ENCODE results near the gene RPH3AL.
A peak's percentile ranks its signal among the peaks of the same experiment; 100 is the strongest.
"Not testable (repeated sequence)": the region's sequence is repeated elsewhere in the genome, so short reads cannot be mapped to it uniquely, and the experiment has no call there.

RPH3AL gene

DNA sequence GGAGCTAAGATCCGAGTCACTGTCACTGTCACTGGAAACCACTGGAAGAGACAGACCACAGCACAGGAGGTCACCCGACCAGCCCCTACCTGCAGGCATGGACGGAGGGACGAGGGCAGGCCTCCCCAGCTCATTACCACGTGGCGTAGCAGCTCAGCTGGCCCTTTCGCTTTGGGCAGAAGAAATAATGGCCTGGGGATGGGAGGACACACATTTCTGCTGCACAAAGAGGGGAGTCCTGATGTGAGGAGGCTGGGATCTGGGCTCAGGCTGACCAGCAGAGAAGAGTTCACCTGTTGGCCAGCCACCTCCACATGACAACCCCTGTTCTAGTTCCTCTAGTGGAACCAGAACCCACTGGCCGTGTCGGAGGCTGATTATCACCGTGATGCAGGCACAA lies 132.9 kb downstream of the RPH3AL start:
- DNase-seq = peak; percentile 11

DNA sequence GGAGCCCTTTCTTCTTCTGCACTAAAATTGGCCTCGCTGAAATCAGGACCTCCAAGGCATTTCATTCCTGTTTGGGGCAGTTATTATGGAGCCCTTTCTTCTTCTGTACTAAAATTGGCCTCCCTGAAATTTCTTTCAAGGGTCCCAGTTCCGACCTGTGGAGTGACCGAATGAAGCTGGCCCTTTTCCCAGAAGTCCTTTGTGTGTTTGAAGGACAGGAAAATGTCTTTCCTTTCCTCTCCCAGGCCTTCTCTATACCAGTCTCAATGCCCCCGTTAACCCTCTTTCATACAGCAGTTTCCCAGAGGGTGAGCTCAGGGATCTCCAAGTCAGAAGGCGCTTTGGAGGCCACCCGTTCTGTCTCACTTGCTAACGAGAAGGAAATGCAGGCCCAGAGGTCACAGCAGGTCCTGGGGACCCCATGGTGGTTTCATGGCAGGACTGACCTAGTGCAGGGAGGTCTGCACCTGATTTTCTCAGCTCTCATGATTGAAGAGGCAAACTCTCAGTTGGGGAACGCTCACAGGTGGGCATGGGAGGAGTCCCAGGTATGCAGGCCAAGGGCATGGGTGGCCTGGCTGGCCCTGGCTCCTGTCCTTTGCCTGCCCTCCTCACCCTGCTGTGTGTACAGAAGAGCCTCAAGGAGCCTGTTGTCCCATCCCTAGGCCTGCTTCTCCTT lies 134.0 kb downstream of the RPH3AL start:
- peak; percentile 16 for DNase-seq

DNA sequence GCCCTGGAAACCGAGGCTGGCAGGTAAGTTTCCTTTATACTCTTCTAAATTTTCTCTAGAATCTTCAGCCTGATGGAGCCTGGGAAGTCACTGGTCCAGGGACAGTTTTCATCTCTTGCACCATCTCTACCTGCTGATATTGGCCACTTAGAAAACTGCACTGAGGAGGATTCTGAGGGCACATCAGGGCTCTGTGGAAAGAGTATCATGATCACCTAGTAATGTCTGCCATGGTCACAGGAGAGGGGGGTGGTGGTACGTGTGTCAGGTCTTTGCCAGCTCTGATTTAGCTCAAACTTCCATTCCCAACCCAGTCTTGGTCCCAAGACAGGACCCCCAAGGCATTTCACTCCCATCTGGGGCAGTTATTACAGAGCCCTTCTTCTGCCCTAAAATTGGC lies 136.0 kb downstream of the RPH3AL start:
- no peak for DNase-seq

DNA sequence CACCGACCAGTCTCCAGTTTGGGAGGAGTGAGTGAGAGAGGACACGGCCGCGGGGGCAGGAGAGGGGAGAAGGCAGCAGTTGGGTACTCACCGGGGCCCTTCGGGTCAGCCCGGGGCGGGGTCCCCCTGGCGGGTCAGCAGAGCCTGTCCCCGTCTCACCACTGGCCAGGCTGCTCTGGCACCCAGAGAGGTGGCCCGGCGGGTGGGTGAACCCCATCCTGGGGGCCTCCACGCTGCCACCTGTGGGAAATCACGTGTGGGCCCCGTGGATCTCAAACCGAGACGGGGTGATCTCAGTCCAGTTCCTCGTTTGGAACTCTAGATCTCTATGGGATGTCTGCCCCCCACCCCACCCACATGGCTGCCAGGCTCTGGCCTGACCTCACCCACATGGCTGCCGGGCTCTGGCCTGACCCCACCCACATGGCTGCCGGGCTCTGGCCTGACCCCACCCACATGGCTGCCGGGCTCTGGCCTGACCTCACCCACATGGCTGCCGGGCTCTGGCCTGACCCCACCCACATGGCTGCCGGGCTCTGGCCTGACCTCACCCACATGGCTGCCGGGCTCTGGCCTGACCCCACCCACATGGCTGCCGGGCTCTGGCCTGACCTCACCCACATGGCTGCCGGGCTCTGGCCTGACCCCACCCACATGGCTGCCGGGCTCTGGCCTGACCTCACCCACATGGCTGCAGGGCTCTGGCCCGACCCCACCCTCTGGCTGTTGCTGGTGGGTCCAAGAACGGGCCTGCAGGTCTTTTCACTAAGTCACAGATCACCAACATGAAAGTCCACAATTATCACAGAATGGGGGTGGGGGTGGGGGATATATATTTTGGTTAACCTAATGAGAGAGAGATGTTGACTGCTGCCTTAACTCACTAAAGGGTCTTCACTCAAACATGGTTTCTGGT lies 136.8 kb downstream of the RPH3AL start:
- peak; percentile 25 for DNase-seq

DNA sequence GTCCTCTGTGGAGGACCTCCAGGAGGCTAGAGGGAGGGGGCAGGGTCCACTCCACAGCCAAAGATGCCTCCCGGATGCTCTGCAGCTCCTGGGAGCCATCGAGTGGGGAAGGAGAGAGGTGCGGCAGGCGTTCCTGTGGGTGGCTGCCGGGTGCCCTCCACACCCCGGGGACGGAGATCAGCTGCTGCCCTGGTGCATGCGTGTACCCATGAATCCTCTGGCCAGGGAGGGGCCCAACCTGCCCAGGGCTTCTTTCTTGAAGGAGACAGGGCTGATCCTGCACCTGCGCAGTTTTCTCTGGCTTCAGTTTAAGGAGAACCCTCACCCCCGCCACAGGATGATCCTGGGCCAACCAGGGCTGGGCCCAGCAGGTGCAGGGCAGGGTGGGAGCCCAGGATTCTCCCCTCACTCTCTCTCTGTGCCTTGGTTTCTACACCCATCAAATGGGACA lies 137.7 kb downstream of the RPH3AL start:
- DNase-seq = no peak

DNA sequence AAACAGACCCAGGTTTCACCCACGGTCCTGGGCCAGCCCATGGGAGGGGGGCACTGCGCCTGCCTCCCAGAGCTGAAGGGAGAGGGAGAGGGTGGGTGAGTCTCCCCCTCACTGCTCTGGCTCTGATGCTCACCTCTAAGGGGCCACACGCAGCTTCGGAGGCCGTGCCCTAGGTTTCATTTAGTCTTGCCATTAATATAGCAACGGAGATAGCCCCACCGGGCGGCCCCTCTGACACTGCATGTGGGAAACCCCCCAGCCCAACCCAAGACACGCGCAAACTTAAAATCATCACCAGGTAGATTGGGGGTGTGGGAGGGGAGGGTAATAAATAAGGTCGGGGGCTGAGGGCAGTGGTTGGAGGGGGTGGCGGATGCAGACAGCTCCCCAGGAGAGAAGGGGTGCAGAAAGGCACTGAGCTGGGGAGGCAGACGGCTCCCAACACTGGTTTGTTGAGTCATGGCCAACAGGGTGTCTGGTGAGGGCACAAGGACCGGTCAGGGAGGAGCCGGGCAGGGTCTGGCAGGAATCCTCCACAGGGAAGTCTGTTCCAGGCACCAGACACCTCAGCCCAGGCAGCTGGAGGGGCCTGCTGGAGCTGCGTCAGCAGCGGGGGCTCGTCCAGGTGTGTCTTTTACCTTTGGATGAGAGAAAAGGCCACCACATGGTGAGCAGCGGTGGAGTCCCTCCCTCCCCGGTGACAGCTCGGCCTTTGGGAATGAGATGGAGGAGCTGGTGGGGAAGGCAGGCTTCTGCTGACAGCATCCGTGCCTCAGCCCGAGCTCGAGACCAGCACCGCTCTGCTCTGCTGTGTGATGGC lies 139.1 kb downstream of the RPH3AL start:
- DNase-seq = no peak

DNA sequence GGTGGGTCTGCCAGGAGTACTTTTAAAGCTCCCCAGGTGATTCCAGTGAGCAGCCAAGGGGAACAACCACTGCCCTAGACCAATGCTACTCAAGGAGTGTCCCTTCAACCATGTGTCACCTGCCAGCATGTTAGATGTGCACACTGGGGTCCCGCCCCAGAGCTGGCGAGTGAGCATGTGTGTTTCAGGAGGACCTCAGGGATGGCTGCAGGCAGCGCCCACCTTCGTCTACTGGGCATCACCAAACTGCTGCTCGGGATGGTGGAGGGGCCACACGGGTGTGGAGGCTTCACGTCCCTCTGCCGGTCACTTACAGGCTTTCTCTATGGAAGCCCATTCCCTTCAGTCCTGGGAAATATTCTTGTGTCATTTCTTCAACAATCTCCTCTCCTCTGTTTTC lies 142.2 kb downstream of the RPH3AL start:
- no peak for DNase-seq

DNA sequence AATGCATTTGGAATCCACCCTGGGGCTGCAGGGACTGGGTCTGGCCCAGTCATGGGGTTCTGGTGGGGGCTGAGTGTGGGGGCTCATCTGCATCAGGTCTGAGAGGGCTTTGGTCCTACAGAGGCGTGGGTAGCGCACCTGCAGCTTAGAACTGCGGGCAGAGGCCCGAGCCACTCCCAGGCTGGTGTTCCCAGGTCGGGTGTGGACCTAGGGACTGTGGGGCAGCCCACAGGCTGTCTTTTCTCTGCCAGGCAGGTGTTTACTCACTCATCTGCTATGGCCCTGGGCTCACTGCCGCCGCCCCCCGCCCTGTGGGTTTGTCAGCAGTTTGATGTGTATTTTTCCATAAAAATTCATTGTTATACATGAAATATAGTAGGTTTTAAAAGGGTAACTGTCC lies 144.2 kb downstream of the RPH3AL start:
- DNase-seq = no peak

DNA sequence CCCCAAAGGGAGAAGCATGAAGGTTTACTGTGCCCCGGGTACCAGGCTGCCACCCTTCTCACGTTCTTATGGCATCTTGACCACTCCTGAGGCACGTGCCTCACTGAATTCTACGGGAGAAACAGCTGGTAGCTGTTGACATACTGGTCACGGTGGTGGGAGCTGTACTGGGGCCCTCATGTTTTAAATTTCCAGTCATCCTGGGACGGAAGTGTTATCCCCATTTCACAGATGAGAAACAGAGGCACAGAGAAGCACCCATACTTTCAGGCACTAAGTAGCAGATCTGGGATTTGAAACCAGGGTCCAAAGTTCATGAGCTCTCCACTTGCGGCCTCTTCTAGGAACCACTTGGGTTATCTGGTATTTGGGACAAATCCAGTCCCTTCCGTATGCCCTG lies 144.8 kb downstream of the RPH3AL start:
- DNase-seq = no peak

DNA sequence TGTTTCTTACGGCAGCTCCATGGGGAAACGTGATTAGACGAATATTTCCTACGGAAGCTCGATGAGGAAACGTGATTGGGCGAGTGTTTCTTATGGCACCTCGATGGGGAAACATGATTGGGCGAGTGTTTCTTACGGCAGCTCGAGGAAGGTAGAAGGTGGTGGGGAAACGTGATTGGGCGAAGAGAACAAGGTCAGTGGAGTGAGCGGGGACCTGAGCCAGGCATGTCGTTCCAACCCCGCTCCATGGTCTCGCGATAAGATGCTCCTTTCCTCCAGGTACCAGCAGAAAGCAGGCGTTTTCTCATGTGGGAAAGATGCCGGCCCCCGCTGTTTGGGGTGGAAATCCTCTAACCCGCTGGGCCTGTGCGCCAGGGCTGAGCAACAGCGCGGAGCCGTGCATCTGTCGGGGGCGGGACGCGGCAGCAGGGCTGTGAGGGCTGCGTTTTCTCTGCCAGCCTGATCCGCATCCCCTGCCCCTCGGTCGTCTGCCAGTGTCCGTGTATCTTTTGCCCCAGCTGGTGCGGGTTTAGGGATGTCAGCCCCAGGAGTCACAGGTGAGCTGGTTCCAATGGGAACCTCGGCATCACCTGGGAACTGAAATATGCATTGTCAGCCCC lies 145.6 kb downstream of the RPH3AL start:
- no peak for DNase-seq

DNA sequence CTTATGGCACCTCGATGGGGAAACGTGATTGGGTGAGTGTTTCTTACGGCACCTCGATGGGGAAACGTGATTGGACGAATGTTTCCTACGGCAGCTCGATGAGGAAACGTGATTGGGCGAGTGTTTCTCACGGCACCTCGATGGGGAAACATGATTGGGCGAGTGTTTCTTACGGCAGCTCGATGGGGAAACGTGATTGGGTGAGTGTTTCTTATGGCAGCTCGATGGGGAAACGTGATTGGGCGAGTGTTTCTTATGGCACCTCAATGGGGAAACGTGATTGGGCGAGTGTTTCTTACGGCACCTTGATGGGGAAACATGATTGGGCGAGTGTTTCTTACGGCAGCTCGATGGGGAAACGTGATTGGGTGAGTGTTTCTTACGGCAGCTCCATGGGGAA lies 146.1 kb downstream of the RPH3AL start:
- not testable (repeated sequence) for DNase-seq

DNA sequence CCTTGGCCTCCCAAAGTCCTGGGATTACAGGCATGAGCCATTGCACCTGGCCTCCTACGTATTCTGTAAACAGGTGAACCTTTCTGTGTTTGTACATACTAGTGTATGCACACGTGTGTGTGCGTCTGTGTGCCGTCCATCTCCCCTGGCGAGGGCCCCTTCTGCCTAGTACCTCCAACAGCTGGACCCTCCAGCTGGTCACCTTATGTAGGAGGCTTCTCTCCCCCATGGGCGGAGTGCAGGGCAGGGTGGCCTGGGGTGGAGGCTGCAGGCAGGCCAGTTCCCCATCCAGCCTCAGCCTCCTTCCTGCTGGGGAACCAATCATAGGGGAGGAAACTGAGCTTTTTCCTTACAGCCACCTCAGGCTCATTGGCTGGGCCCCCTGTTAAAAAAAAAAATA lies 146.8 kb downstream of the RPH3AL start:
- DNase-seq = no peak

DNA sequence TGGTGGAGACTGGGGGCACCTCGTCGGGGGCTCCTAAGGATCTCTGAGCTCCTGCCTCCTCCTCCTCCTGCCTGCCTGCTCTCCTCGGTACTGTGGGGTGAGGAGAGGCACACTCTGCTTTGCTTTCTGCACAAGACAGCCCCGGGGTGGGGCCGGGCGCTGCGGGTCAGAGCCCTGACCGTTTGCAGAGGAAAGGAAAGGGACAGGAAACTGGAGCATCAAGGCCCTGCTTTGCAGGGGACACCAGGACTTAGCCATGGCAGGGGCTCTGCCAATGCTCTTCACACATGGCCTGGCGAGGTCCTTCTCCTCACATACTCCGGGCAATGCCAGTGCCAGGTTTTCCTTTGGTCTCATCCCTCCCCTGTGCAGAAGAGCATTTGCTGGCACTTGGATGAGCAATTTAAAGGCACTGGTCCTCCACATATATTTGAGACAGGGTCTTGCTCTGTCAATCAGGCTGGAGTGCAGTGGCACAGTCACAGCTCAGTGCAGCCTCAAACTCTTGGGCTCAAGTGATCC lies 147.4 kb downstream of the RPH3AL start:
- DNase-seq = no peak

DNA sequence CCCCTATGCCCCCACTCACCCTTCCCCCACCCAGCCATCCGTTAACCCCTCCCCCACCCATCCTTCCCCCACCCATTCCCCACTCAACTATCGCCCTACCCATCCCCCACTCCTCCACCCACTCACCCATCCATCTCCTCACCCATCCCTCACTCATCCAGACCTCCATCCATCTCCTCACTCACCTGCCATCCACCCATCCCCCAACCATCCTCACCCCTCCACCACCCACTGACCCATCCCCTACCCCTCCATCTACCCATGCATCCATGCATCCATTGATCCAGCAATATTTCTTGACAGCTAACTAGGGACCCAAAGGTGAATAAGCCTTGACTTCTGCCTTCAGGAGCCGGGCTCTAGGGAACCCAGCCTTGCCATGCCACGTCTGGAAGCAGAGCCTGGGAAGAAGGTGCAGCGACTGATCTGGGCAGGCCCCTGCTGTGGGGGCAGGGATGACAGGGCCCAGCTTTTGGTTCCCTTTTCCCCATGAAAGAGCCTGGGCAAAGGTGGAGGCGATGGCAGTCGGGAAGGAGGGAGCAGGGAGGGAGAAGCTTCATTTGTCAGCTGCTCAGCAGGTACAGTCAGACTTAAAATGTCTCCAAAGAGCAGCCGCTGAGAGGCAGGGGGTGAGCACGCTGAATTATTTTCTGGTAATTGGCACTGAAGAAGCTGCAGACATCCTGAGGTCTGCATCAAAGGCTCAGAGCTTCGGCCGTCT lies 148.0 kb downstream of the RPH3AL start:
- DNase-seq = no peak

DNA sequence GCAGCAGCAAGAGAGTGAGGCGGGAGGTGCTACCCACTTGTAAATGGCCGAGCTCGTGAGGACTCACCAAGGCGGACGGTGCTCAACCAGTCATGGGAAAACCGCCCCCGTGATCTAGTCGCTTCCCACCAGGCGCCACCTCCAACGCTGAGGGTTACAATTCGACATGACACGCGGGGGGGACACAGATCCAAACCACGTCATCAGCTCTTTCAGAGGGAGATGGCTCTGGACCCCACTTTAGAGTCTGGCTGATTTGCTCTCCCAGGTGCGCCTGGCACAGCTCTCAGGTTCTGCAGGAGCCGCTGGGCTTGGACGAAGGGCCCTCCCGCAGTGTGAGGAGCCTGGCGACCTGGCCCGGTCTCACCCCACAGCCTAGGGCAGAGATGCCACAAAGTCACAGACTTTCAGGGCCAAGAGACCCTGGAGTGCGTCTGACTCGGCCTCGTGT lies 150.1 kb downstream of the RPH3AL start:
- no peak for DNase-seq

DNA sequence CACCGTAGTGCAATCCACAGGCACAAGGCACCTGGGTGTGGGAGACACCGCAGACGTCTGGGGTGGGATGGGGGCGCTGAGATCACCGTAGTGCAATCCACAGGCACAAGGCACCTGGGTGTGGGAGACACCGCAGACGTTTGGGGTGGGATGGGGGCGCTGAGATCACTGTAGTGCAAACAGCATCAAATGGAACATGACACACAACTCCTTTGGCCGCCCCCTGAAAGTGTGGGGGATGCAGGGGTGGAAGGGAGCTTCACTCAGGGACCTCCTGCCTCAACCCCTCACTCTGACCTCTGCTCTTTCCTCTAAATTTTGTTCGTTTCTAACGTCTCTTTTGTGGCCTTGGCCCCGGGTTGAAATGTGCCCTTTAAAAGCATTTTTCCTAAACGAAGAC lies 150.9 kb downstream of the RPH3AL start:
- not testable (repeated sequence) for DNase-seq

DNA sequence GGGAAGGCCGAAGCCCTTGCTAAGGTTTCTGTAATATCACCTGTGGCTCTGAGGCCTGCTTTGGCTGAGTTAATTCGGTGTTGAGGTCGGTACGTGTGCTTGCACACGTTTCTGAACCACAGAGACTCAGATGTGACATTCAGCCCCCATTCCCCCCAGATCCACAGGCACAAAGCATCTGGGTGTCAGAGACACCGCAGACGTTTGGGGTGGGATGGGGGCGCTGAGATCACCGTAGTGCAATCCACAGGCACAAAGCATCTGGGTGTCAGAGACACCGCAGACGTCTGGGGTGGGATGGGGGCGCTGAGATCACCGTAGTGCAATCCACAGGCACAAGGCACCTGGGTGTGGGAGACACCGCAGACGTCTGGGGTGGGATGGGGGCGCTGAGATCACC lies 151.3 kb downstream of the RPH3AL start:
- not testable (repeated sequence) for DNase-seq

DNA sequence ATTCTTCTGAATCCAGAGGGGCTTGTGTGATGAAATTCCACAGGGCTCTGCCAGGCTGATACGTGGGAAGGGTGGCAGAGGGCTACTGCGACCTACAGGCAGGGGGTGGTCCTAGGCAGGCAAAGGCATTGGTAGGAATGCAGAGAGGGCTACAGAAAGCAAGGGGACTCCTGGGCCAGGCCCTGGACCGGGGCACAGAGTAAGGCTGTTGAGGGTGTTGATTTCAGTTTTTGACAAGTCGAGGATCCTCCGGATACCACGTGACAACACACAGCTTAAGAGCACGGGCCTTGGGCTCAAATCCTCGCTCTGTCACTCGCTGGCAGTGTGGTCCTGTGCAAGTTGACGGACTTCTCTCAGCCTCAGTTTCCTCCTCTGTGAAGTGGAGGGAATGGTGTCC lies 152.0 kb downstream of the RPH3AL start:
- no peak for DNase-seq

DNA sequence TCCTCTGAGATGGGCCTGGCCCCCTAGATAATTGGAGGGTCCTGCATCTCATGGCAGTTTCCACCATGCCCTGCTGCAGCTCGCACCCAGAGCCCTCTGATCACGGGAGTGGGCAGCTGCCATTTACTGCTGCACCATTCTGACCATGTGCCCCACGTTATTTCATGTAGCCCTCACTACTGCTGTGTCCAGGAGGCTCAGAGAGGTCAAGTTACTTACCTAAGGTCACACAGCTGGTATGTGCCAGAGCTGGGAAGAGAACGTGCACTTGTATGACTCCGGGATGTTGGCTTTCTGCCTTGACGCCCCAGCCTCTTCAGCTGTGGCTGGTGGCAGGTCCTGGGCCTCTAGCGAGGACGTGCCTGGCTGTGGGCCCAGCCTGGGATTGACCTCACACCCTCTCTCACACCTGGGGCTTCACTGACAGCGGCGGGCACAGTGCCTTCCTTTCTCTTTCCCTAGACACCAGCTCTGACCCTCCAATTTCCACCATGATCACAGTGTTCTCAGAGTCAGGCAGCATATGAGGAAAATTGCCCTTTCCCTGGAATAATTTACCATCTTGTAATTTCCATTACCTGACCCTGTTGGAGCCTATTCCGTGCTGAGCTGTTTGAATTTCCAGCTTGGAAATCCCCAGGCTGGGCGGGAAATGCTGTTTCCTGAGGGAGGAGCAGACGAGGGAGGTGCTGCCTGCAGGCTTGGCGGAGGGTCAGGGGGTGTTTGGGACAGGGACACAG lies 152.6 kb downstream of the RPH3AL start:
- DNase-seq = peak; percentile 72

DNA sequence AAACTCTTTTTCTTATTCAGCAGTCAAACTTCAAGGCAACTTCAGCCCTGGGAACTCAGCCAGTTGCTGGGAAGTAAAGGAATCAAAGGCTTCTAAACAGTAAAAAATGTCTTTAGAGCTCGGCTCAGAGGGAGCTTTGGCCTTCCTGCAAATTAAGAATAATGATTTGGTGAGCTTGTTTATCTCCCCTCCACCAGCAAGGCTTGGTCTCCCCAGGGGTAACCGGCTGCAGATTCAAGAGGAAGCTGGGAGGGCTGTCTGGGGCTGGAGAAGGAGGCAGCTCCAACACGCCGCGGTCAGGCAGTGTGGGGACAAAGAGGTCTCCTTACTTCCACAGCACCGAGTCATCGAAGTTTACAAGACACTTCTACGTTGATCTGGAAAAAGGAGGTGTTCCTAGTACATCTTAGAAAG lies 153.4 kb downstream of the RPH3AL start:
- peak; percentile 49 for DNase-seq

DNA sequence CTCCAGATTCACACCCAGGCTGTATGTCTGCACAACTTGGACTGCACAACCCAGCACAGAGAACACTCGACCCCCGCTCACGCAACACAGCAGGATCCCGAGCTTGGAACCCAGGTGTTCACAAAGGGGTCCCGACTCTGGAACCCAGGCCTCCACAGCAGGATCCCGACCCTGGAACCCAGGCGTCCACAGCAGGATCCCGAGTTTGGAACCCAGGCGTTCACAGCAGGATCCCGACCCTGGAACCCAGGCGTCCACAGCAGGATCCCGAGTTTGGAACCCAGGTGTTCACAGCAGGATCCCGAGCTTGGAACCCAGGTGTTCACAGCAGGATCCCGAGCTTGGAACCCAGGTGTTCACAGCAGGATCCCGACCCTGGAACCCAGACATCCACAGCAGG lies 154.4 kb downstream of the RPH3AL start:
- peak; percentile 5 for DNase-seq
